Gastrocnemius medialis (tissue), 4 donors: ENCODE data around the gene CGGBP1. TPM values are rescaled to one million over a fixed set of nuclear protein-coding genes. Genes with fewer than 3 reads are reported as not detected.

Experiments used
- ATAC-seq, 2 donors: fragments of 150-250 bp; one replicate each; pipeline ENCODE4 v1.9.1; 2016
- DNase-seq, 2 donors: peaks; one replicate each; pipeline ENCODE4 v3.0.0-alpha.2; 2019
- H3K27ac ChIP-seq, 4 donors: fragments of 200-600 bp; sonication (generic); 1 replicate in 1 of 4; 2 replicates in 3 of 4; pipeline ENCODE4 v1.5.1; 2016 to 2018; ENCODE audit warnings: mild to moderate bottlenecking in 2 of 4, moderate library complexity in 1 of 4
- H3K27me3 ChIP-seq, 3 donors: fragments of 200-600 bp; sonication (generic) in 2 of 3; 1 replicate in 1 of 3; 2 replicates in 2 of 3; pipeline versions ENCODE4 v1.5.1 to v1.6.0; 2016 to 2019; ENCODE audit warnings: mild to moderate bottlenecking in 1 of 3, moderate library complexity in 1 of 3
- H3K36me3 ChIP-seq, 2 donors: fragments of 200-600 bp; sonication (generic) in 1 of 2; one replicate each; pipeline ENCODE4 v1.5.1; 2017 to 2018
- H3K4me1 ChIP-seq, 2 donors: fragments of 200-600 bp; sonication (generic) in 1 of 2; one replicate each; pipeline ENCODE4 v1.5.1; 2016 to 2017; ENCODE audit warnings: mild to moderate bottlenecking in 2 of 2
- H3K4me3 ChIP-seq, 4 donors: fragments of 200-600 bp; sonication (generic) in 3 of 4; 1 replicate in 1 of 4; 2 replicates in 3 of 4; pipeline ENCODE4 v1.5.1; 2016 to 2019; ENCODE audit warnings: mild to moderate bottlenecking in 2 of 4
- H3K9me3 ChIP-seq, 3 donors: fragments of 200-600 bp; sonication (generic) in 2 of 3; 1 replicate in 1 of 3; 2 replicates in 2 of 3; pipeline ENCODE4 v1.5.1; 2016 to 2019
- CTCF ChIP-seq, 5 experiments: fragments of 450-650 bp in 3 of 5; fragments of 200-600 bp in 2 of 5; sonication (generic) in 2 of 5; IDR thresholded peaks in 4 of 5; conservative IDR thresholded peaks in 1 of 5; 1 replicate in 4 of 5; 2 replicates in 1 of 5; pipeline ENCODE4 v1.5.1; 2016 to 2019; ENCODE audit warnings: antibody characterized with exemption in 5 of 5, mild to moderate bottlenecking in 3 of 5, moderate library complexity in 3 of 5
- POLR2A ChIP-seq, 2 donors: fragments of 450-650 bp; IDR thresholded peaks; one replicate each; pipeline ENCODE4 v1.6.1; 2017; ENCODE audit warnings: antibody characterized with exemption in 2 of 2, mild to moderate bottlenecking in 2 of 2, moderate library complexity in 2 of 2
- in situ Hi-C, 4 donors: fragments of 200-750 bp; cut with MboI; loops; one replicate each; pipeline versions ENCODE4 v1.15.0 to v1.8.0; 2017; ENCODE audit warnings: low sequenced_read_pairs in 4 of 4
- intact Hi-C: fragments of 100-400 bp; cut with DNase I; formaldehyde crosslinking; loops from one replicate; pipeline ENCODE4 v1.15.1; 2023; ENCODE audit warnings: low total_unique reads
- total RNA-seq, 4 donors: library from RNA; depleted of rRNA; stranded (reverse); fragments of >200 nt; gene quantifications; one replicate each; pipeline versions ENCODE4 v1.1.0 to v1.2.3, GENCODE V29; 2016

Gene CGGBP1
- total RNA-seq, 4 donors from 2014 or later, result 25.9 to 47.3 (median 41.7) TPM

GRCh38 chr3:88044411-88044810 lies 14.4 kb downstream of the CGGBP1 start:
- ATAC-seq, result no peak
- Histone ChIP-seq H3K4me3 (no peak overlapping the region), H3K36me3 (no peaks in the 10 kb centered on the region), H3K27ac (no peak overlapping the region), H3K9me3 (no peaks in the 10 kb centered on the region), H3K4me1 (no peaks in the 10 kb centered on the region), H3K27me3 (no peaks in the 10 kb centered on the region)
- no peak for DNase-seq
- intact Hi-C loops (no loop called here), in situ Hi-C loops (no loop called here)
- no peak for TF ChIP-seq CTCF (IDR thresholded peaks at IDR 0.05 in 4 of 5, conservative IDR thresholded peaks at IDR 0.05 in 1 of 5)
- no peak for TF ChIP-seq POLR2A (IDR thresholded peaks at IDR 0.05)

- H3K27ac ChIP-seq, result no peak overlapping the region
- intact Hi-C loops (no loop called here), in situ Hi-C loops (no loop called here)
- no peaks in the 10 kb centered on the region for H3K4me1 ChIP-seq
- H3K36me3 ChIP-seq, result no peaks in the 10 kb centered on the region
- no peak for DNase-seq
- H3K27me3 ChIP-seq, result no peaks in the 10 kb centered on the region
- H3K4me3 ChIP-seq, result no peak overlapping the region
- ATAC-seq, result no peak
- no peak for TF ChIP-seq CTCF (IDR thresholded peaks at IDR 0.05 in 4 of 5, conservative IDR thresholded peaks at IDR 0.05 in 1 of 5)
- no peak for TF ChIP-seq POLR2A (IDR thresholded peaks at IDR 0.05)
- no peaks in the 10 kb centered on the region for H3K9me3 ChIP-seq
Observed at GRCh38 chr3:88041005-88041404, 17.8 kb downstream of the CGGBP1 start.

- no peak for TF ChIP-seq POLR2A (IDR thresholded peaks at IDR 0.05)
- TF ChIP-seq CTCF (IDR thresholded peaks at IDR 0.05 in 4 of 5, conservative IDR thresholded peaks at IDR 0.05 in 1 of 5), result no peak
- Histone ChIP-seq H3K36me3 (no peaks in the 10 kb centered on the region), H3K9me3 (no peaks in the 10 kb centered on the region), H3K27me3 (no peaks in the 10 kb centered on the region), H3K4me3 (no peak overlapping the region), H3K4me1 (no peaks in the 10 kb centered on the region), H3K27ac (no peak overlapping the region)
- in situ Hi-C loops (no loop called here), intact Hi-C loops (no loop called here)
- DNase-seq (no peak), ATAC-seq (no peak)
Observed at GRCh38 chr3:88040529-88040928, 18.3 kb downstream of the CGGBP1 start.

- Histone ChIP-seq H3K27ac (no peak overlapping the region), H3K36me3 (no peaks in the 10 kb centered on the region), H3K4me3 (no peak overlapping the region), H3K27me3 (no peaks in the 10 kb centered on the region), H3K9me3 (no peaks in the 10 kb centered on the region), H3K4me1 (peaks cover 0 to 1% of the 10 kb centered on the region in 2 donors)
- ATAC-seq, result no peak
- in situ Hi-C loops, result no loop called here
- intact Hi-C loops, result no loop called here
- no peak for DNase-seq
- TF ChIP-seq CTCF (IDR thresholded peaks at IDR 0.05 in 4 of 5, conservative IDR thresholded peaks at IDR 0.05 in 1 of 5), result no peak
- no peak for TF ChIP-seq POLR2A (IDR thresholded peaks at IDR 0.05)
Observed at GRCh38 chr3:88038566-88038965, 20.2 kb downstream of the CGGBP1 start.

- TF ChIP-seq POLR2A (IDR thresholded peaks at IDR 0.05), result no peak
- no peak for TF ChIP-seq CTCF (IDR thresholded peaks at IDR 0.05 in 4 of 5, conservative IDR thresholded peaks at IDR 0.05 in 1 of 5)
- H3K9me3 ChIP-seq, result no peaks in the 10 kb centered on the region
- ATAC-seq (no peak), DNase-seq (no peak)
- H3K27ac ChIP-seq, result no peak overlapping the region
- in situ Hi-C loops (no loop called here), intact Hi-C loops (no loop called here)
- no peak overlapping the region for H3K4me3 ChIP-seq
- H3K4me1 ChIP-seq, result peaks cover 4 to 14% of the 10 kb centered on the region in 2 donors
- H3K36me3 ChIP-seq, result no peaks in the 10 kb centered on the region
- no peaks in the 10 kb centered on the region for H3K27me3 ChIP-seq
Observed at GRCh38 chr3:88036221-88036620, 22.6 kb downstream of the CGGBP1 start.
